ENCODE results near the gene NRDC.
A peak's percentile ranks its signal among the peaks of the same experiment; 100 is the strongest.

Gene NRDC, protein sequence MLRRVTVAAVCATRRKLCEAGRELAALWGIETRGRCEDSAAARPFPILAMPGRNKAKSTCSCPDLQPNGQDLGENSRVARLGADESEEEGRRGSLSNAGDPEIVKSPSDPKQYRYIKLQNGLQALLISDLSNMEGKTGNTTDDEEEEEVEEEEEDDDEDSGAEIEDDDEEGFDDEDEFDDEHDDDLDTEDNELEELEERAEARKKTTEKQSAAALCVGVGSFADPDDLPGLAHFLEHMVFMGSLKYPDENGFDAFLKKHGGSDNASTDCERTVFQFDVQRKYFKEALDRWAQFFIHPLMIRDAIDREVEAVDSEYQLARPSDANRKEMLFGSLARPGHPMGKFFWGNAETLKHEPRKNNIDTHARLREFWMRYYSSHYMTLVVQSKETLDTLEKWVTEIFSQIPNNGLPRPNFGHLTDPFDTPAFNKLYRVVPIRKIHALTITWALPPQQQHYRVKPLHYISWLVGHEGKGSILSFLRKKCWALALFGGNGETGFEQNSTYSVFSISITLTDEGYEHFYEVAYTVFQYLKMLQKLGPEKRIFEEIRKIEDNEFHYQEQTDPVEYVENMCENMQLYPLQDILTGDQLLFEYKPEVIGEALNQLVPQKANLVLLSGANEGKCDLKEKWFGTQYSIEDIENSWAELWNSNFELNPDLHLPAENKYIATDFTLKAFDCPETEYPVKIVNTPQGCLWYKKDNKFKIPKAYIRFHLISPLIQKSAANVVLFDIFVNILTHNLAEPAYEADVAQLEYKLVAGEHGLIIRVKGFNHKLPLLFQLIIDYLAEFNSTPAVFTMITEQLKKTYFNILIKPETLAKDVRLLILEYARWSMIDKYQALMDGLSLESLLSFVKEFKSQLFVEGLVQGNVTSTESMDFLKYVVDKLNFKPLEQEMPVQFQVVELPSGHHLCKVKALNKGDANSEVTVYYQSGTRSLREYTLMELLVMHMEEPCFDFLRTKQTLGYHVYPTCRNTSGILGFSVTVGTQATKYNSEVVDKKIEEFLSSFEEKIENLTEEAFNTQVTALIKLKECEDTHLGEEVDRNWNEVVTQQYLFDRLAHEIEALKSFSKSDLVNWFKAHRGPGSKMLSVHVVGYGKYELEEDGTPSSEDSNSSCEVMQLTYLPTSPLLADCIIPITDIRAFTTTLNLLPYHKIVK

DNA sequence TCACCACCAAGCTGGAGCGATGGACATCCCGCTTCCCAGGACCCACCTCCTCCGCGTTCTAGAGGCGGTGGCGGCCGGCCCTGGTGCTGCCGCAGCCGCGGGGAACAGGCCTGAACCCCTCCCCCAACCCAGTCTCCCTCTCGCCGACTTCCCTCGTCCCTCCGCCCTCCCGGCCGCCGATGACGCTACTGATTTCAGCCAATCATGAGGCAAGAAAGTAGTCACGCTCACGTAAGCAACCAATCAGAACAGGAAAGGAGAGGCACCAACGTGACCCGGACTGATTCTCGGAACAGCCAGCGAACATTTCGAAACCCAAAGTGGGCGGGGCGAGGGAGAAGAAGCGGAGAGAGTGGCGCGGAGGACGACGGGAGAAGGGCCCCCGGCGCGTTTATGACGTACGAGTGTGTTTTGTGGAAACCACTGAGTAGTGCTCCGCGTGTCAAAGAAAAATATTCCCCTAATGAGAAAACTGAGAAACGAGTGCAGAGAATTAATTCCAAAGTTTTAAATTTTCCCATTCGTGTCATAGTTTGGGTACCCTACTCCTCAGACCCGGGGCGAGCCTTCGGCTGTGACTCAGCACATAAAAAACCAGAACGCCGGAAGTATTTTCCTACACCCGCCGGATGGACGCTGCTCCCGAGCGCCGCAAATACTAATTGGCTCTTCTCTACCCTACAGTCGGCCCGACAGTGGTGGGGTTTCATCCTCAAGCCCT is at the start of gene NRDC:
NRDC (minus strand) TSS at position 112 of the 721 bp plus-strand sequence. CDS start 112 bp downstream, outside the sequence.
- DNase-seq = peak; percentile 85 to 100 (median 98)

DNA sequence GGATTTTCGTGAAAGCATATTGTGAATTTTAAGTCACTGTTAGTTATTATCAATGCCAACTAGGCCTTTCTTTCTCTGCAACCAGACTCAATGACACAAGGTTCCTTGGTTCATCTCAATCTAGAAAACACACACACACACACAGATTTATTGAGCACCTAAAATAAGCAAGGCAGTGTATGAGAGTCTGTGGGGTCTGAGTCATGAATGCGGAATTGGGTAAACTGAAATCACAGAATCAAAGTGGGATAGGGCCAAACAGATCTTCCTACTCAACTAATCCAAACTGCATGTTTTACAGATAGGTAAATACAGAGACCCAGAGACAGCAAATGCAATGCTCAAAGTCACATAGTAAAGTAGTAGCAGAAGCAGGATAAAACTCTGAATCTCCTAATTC is 48.5 kb upstream of the NRDC start:
- no peak for DNase-seq

DNA sequence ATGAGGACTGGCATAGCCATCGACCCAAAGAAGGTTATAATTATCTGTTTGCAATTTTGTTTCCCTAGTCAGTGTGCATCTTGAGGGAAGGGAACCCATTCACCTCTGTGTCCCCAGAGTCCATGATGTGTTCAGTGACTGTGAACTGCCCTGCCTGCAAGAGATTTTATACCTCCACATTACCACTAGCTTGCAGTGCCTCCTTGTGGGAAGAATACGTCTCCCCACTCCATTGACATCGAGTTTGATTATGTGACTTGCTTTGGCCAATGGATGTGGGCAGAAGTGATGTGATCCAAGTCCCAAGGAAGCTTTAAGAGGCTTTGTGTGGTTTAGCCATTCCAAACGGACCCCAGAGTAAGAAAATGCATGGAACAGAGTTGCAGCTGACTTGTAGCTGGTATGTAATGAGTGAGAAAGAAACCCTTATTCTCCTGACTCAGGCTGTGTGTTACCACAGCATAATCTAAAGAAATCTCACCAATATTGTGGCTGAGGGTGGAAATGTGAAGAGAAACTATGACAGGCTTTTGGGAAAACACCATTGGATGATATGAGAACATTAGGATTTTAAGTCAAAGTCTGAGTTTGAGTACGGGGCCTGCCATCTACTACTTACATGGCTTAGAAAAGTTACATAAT is 47.8 kb upstream of the NRDC start:
- DNase-seq = peak in 1 of 56 donors; percentile 1

DNA sequence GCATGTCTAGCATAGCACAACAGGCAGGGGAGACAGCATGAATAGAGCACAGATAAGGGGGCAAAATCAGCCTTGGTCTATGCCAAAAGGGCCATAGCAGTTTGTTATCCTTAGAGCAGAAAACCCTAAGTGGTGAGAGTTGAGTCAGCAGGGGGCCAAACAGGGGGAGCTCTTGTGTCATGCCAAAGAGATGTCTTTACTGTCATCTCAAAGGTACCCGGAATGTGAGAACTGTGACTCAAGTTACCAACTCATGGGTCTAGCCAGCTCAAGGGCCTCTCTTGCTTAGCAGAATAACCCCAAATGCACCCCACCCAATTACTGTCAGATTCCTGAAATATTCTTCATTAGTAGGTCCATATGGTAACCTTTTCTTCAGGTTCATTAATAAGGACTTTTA is 45.9 kb upstream of the NRDC start:
- DNase-seq = no peak

DNA sequence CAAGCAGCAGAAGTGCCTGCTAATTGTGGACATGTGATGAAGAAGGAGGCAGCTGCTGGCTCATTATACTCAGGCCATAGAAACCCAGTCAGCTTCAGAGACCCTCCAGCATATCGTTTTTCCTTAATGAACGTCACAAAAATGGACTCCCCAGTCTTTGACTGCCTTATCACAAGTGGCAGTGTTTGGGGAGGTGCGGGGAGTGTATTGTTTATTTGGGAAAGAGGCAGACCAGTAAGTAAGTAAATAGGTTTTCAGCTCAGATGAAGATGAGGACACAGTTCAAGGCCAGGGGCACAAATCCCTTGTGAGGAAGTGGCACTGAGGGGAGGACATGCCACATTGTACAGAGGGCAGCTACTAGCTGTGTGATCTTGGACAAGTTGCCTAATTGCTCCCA is 43.5 kb upstream of the NRDC start:
- DNase-seq = no peak

DNA sequence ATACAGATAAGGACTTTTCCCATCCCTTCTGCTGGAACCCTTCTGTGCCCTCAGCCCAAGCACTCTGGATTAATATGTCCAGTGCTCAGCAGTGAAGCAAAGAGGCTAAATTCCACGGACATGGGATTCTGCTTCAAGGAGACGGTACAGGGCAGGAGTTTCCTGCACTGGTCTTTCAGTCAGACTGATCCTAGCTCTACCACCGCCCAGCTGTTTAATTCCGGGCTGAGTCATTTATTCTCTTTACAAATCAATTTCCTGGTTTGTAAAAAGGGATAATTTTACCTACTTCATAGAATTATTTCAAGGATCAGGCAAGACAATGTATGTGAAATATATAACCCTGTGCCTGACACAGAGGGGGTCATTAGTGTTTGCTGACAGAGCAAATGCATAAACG is 41.6 kb upstream of the NRDC start:
- no peak for DNase-seq

DNA sequence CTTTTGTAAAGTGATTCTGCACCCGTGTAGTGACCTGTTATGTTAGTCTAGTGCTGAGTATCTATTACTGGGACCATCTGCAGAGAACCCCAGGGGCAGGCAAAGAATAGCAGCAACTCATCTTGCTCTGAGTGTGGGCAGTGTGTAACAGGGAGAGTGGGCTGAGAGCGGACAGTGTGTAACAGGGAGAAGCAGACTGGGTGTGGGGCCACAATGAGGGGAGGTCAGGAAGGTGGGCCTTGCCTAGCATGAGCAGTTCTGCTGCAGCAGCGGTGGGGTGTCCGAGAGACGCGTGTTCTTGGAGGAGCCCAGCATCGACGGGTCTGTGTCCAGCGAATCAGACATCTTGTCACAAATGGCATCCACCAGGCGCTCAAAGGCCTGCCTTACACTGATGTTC is 41.2 kb upstream of the NRDC start:
- no peak for DNase-seq

DNA sequence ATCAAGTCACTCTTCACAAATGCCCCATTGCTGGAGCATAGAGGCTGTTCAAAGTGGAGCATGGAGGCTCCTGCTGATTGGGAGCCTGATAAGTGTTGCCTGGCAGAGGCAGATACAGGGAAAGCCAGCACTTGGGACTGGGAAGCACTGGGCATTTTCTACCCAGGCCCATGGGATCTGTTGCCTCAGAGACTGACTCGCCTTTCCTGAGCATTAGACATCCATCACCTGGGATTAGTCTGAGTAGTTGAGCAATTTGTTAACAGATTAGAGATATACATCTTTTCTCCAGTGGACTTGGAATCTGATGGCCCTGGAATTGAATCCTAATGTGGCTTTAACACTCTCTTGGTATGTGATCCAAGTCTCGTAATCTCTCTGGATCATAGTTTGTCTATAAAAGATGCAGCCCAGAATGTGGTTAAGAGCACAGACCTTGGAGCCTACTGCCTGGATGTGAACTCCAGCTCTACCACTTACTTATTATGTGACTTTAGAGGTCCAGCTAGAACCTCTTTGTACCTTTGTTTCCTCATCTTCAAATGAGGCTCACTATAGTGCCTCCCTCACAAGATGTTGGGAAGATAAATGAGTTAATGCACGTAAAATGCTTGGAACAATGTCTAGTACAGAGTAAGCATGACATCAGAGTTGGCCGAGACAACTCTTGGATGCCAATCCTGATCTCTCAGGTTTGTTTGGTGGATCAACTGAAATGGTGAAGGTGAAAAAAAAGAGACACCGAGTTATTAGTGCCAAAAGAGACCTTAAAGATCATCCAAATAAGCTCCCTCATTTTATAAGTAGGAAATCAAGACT is 38.3 kb upstream of the NRDC start:
- no peak for DNase-seq

DNA sequence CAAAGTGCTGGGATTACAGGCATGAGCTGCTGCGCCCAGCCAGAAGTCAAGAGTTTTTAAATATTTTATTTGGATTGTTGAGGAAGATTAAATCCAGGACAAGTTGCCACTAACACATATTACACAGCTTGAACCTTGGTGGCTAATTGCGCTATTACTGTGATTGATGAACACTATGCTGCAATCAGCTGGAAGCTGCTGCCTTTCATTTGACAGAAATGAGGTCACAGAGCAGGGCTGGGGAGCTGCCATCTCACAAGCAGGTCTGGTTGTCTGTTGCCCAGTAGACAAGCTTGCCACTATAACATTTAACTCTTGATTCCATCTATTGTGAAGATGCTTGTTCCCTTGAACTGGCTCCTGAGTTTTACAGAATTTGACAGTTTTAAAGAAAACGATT is 37.4 kb upstream of the NRDC start:
- DNase-seq = no peak

DNA sequence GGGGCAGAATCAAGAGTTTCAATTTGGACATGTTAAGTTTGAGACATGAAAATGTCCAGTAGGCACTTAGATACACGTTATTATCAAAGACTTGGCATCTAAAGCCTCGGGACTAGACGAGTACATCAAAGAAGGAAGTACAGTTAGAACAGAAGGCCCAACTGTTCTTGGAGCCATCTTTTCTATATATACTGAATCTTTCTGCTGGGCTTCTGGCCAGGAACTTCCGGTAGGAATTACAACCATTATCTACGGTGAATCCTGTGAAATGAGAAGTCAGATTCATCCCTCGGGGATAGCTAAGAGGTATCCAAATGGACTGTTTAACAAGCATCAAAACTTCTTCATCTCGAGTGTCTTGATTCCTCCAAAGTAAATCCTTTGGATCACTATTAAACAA is 34.4 kb upstream of the NRDC start:
- DNase-seq = no peak

DNA sequence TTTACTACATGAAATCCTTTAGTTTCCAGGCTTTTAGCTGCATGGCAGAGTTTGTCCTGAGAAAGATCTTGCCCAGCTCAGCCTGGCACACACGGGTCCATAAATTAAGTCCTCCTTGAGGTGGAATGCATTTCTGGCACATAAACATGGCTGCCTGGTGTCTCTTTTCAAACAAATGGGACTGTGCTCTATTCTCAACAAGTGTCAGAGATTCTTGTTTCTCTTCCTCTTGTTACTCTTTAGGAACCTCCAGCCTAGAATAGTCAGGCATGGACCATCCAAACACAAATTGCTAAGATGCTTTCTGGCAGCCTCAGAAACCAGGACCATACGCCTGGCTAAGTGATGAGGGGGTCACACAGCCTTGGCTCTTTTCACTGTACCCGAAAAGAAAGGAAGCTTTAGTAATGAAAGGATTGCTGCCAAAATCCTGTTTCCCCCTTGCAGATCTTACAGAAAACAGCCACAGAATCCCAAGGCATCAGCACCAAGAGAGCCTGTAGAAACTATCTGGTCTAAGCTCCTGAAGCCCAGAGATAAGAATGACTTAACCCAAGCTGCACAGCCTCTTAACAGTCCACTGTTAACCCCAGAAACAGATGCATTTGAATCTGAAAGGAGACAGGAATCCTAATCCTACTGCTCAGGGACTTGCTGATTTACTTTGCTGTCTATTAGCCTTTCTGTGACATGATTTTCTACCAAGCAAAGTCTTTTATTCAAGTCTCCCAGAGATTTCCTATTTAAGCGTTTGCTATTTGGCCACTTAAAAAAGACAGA is 31.9 kb upstream of the NRDC start:
- DNase-seq = no peak

DNA sequence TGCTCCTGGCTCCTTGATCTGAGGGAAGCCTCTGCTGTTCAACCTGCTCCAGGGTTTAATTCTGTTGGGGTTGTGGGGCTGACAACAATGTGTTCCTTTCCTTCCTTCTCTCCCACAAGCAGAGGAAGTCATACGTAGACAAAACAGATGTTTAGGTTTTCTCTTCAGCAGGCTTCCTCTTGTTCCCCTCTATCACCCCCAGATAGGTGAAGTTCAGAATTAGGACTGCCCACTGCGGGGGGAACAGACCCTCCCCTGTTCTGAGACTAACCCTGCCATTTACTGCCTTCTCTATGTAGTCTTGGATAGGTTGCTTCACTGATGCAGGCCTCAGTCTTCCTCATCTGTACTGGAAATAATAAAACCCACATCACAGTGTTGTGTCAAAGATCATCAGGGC is 30.0 kb upstream of the NRDC start:
- DNase-seq = no peak

DNA sequence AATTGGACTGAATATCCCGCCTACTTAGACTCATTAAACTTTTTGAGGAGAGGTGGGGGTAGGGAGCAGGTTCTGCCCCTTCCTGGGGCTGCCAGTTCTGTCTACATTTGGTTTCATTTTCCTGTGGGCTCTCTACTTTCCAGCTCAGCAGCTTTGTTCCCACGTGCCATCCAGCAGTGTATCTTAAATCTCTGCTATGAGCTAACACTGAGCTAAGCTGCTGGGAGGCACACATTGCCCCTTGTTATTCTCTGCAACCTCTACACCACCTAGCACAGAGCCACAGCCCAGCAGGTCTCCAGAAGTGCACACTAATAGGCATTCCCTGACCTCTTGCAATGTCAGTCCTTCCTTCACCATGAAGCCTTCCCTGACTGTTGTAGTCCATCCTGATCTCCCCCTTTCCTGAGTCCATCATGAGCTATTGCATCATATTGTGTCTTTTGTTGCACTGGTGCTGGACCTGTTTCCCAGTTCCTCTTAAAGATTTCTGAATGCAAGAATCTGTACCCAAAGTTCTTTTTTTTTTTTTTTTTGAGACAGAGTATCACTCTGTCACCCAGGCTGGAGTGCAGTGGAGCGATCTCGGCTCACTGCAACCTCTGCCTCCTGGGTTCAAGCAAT is 28.7 kb upstream of the NRDC start:
- no peak for DNase-seq

DNA sequence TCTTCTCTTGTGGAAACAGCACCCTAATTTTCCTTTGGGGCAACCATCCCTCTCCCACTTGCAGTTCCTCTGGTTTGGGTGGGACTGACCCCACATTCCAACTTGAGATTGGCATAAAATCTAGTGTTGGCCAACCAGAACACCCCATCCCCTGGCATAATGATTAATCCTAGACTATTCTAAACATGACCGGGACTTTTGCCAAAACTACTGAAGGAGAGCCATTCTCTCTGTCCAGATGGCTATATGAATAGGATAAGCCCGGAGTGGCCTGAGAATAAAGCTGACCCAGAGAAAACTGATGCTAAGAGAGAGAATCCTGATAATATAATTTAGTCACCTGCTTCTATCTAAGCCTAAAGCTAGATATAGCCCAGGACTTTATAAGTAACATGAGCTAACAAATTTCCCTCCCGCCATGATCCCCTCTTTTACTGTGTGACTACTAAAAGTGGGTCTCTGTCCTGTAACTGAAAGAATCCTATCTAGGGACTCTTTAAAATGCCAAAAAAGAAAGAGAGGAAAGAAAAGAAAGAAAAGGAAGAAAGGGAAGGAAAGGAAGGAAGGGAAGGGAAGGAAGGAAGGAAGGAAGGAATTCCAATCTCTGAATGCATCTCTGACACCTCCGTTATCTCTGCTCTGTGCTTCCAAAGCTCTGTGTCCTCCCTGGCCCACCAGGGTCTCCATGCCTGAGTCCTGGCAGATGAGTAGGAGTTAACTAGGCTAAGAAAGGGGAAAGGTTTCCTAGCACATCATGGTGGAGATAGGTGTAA is 28.0 kb upstream of the NRDC start:
- peak in 11 of 56 donors; percentile 1 to 37 (median 15) for DNase-seq

DNA sequence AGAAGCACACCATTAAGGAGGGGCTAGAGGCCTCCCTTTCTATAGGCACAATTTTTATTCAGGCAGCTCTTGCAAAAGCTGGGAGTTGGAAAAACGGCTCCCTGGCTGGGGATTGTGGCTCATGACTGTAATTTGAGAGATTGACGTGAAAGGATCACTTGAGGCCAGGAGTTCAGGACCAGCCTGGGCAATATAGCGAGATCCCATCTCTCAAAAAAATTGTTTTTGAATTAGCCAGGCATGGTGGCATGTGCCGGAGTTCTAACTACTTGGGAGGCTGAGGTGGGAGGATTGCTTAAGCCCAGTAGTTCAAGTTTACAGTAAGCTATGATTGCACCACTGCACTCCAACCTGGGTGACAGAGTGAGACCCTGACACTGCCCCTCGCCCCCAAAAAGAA is 23.9 kb upstream of the NRDC start:
- no peak for DNase-seq

DNA sequence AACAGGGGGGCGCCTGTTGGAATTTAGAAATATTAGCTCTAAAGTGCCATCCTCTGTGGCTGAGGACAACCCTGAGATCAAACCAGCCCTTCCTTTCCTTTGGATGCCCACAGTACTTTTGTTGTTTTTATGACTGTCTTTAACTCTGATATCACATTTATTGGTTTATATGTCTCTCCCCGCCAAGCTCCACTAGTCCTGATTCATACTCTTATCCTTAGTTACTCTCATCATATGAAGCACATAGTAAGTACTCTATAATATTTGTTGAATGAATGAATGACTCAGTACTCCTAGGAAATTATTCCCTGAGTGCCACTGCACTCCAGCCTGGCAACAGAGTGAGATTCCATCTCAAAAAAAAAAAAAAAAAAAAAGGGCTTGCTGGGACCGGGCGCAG is 22.6 kb upstream of the NRDC start:
- DNase-seq = no peak

DNA sequence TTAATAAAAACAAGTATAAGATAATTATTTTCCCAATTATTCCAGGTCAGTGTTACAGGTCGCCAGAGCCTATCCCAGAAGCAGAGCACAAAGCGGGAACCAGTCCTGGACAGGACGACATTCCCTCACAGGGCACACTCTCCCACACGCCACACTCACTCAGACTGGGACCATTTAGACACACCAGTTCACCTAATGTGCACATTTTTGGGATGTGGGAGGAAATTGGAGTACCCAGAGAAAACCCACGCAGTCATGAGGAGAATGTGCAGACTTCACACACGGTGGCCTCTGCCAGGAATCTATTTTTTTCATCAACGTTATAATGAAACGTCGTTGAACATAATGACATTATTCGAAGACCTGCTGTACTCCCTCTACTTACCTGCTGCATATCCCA is 20.5 kb upstream of the NRDC start:
- DNase-seq = no peak
